Measurements from ENCODE around the gene FAM76A.
"Not testable (repeated sequence)": the region's sequence is repeated elsewhere in the genome, so short reads cannot be mapped to it uniquely, and the experiment has no call there.

Gene FAM76A

GRCh38 chr1:27782950-27783349 lies 57.2 kb downstream of the FAM76A start:
- DNase-seq, result no peak

DNA sequence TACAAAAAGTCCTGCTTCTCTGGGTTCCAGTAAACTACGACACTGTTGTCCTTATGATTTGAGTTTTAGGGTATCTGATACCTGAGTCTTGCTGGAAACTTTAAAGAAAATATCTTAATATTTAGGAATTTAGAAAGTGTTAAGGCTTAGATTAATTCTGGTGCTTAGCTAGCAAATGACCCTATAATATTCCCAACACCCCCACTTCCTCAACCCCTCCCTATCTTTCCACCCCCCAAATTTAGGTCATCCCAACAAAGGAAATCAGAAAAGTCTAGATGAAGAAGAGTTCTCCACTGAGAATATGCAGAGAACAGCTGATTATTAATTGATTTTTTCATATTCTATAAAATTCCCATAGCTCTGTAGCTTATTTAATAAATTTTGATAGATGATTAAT lies 58.9 kb downstream of the FAM76A start:
- no peak for DNase-seq

DNA sequence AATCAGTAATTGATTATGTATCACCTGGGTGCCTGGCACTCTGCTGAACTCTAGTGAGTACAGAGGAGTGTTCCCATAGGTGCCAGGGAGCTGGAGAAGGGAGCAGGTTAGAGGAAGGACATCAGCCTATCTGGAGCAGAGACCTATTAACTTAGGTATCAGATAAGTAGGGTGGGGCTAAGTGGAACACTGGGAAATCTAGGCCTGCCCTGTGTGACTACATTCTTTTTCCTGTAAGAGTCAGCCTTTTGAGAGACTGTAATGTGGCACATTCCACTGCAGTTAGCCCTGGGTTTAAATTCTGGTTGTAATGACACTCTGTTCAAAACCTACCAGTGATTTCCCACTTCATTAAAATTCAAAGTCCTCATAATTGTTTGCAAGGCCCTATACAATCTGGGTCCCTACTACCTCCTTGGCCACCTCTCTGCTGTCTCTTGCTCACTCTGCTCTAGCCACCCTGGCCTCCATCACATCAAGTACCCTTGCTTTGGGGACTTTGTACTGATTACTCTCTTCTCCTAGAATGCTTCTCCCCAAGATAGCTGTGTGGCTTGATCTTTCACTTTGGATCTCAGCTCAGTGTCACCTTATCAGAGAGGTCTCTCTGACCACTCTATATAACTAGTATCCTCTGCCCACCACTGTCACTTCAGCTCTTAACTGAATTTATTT lies 60.2 kb downstream of the FAM76A start:
- no peak for DNase-seq

GRCh38 chr1:27787895-27788294 lies 62.1 kb downstream of the FAM76A start:
- no peak for DNase-seq

- no peak for DNase-seq
Observed at GRCh38 chr1:27789540-27790041, 63.8 kb downstream of the FAM76A start.

GRCh38 chr1:27790270-27790669 lies 64.5 kb downstream of the FAM76A start:
- DNase-seq, result not testable (repeated sequence)

- DNase-seq, result no peak
Observed at GRCh38 chr1:27795601-27796000, 69.8 kb downstream of the FAM76A start.

DNA sequence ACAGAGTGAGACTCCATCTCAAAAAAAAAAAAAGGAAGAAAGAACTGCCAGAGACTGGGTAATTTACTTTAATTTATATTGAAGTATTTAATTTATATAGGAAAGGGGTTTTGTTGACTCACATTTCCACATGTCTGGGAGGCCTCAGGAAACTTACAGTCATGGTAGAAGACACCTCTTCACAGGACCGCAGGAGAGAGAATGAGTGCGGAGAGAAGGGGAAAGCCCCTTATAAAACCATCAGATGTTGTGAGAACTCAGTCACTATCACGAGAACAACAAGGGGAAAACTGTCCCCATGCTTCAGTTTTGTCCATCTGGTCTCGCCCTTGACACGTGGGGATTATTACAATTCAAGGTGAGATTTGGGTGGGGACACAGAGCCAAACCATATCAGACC lies 79.0 kb downstream of the FAM76A start:
- DNase-seq, result no peak

- DNase-seq, result no peak
Observed at GRCh38 chr1:27806758-27807157, 81.0 kb downstream of the FAM76A start.

- no peak for DNase-seq
Observed at GRCh38 chr1:27807385-27807784, 81.6 kb downstream of the FAM76A start.

- not testable (repeated sequence) for DNase-seq
Observed at GRCh38 chr1:27808131-27808530, 82.4 kb downstream of the FAM76A start.

DNA sequence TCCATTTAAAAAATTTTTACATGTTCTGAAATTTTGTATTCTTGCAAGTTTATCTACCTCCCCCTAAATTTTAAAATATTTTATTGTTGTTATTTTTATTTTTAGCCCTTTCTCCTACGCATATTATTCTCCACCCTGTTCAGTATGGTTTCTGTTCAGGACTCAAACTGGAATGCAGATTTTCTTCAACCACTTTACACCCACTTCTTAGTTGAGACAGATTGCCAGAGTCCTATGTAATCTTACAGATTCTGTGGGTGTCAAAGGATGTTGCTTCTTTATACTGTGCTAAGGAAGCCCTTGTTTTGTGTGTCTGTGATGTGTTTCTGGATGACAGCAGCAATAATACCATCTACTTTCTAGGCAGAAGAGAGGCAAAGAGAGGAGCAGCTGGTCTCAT lies 84.1 kb downstream of the FAM76A start:
- DNase-seq, result no peak

DNA sequence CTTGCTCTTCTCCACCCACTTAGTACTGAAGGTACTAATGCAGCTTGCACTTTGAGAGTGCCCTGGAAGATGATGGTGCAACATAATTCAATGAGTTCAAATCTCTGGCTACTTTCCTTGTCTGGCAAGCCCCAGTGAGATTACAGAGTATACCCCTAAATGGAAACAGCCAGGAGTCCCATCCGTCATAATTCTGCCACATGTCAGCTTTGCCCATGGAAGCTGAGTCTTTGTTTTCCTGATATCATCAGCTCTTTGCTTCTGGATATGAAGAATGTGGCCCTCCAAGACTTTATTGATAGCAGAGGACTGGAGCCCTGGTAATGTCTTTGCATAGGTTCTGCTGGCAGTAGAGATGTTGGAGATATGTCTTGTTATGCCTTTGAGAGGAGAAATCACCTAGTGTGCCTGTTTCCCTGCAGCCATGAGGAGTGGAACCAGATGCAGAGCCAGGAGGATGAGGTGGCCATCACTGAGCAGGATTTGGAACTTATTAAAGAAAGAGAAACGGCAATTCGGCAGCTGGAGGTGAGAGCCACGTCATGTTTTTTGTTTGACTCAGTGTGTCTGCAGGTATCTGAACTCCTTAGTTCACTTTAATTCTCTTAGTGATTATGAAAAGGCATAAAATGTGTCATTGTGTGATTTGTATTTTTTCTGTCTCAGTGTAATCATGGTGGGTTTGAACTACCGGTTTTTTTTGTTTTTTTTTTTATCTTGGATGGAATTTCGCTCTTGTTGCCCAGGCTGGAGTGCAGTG lies 86.2 kb downstream of the FAM76A start:
- no peak for DNase-seq

Data from right hindlimb (tissue), 1 donor.